Parathyroid adenoma (tissue), 2 donors: ENCODE measurements around the gene DLG5.
A peak's percentile ranks its signal among the peaks of the same experiment; 100 is the strongest.

Experiments used
- H2AFZ ChIP-seq: fragments of 300-600 bp; sonication (generic); one replicate; pipeline ENCODE4 v1.7.0; 2017; ENCODE audit warnings: antibody characterized with exemption, mild to moderate bottlenecking
- H3K27ac ChIP-seq: fragments of 300-600 bp; sonication (generic); one replicate; pipeline ENCODE4 v1.7.0; 2017
- H3K27me3 ChIP-seq: fragments of 300-600 bp; sonication (generic); one replicate; pipeline ENCODE4 v1.7.0; 2017; ENCODE audit warnings: low read length; ENCODE audit not compliant: control insufficient read depth, insufficient read depth
- H3K36me3 ChIP-seq: fragments of 300-600 bp; sonication (generic); one replicate; pipeline ENCODE4 v1.7.0; 2017; ENCODE audit warnings: low read length; ENCODE audit not compliant: control insufficient read depth, insufficient read depth
- H3K4me1 ChIP-seq: fragments of 300-600 bp; sonication (generic); one replicate; pipeline ENCODE4 v1.7.0; 2017; ENCODE audit warnings: control low read depth
- H3K4me2 ChIP-seq: fragments of 300-600 bp; sonication (generic); one replicate; pipeline ENCODE4 v1.7.0; 2017; ENCODE audit warnings: low read length
- H3K4me3 ChIP-seq: fragments of 300-600 bp; sonication (generic); one replicate; pipeline ENCODE4 v1.7.0; 2017; ENCODE audit warnings: low read depth, low read length
- H3K79me2 ChIP-seq: fragments of 300-600 bp; sonication (generic); one replicate; pipeline ENCODE4 v1.7.0; 2017; ENCODE audit warnings: control low read depth
- H3K9ac ChIP-seq: fragments of 300-600 bp; sonication (generic); one replicate; pipeline ENCODE4 v1.7.0; 2017; ENCODE audit warnings: mild to moderate bottlenecking
- H3K9me3 ChIP-seq: fragments of 300-600 bp; sonication (generic); one replicate; pipeline ENCODE4 v1.7.0; 2017; ENCODE audit warnings: low read length; ENCODE audit not compliant: control insufficient read depth
- TF ChIP-seq, protein P1 (sequence below): fragments of 300-600 bp; sonication (generic); IDR thresholded peaks from one replicate; pipeline ENCODE4 v1.7.0; 2017; ENCODE audit warnings: antibody characterized with exemption, mild to moderate bottlenecking
- donor health status: primary hyperparathyroidism.

Gene DLG5

GRCh38 chr10:77904100-77904840, 22.3 kb downstream of the DLG5 start:
- no peak overlapping the region for H3K4me2 ChIP-seq
- no peaks in the 10 kb centered on the region for H3K27me3 ChIP-seq
- peaks cover 61% of the 10 kb centered on the region for H3K4me1 ChIP-seq
- no peak overlapping the region for H3K27ac ChIP-seq
- TF ChIP-seq, protein P1, sequence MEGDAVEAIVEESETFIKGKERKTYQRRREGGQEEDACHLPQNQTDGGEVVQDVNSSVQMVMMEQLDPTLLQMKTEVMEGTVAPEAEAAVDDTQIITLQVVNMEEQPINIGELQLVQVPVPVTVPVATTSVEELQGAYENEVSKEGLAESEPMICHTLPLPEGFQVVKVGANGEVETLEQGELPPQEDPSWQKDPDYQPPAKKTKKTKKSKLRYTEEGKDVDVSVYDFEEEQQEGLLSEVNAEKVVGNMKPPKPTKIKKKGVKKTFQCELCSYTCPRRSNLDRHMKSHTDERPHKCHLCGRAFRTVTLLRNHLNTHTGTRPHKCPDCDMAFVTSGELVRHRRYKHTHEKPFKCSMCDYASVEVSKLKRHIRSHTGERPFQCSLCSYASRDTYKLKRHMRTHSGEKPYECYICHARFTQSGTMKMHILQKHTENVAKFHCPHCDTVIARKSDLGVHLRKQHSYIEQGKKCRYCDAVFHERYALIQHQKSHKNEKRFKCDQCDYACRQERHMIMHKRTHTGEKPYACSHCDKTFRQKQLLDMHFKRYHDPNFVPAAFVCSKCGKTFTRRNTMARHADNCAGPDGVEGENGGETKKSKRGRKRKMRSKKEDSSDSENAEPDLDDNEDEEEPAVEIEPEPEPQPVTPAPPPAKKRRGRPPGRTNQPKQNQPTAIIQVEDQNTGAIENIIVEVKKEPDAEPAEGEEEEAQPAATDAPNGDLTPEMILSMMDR, result no peak
- H3K4me3 ChIP-seq, result no peak overlapping the region
- H3K79me2 ChIP-seq, result peaks cover 69% of the 10 kb centered on the region
- H3K9ac ChIP-seq, result no peak overlapping the region
- H2AFZ ChIP-seq, result no peak overlapping the region
- no peaks in the 10 kb centered on the region for H3K9me3 ChIP-seq
- no peaks in the 10 kb centered on the region for H3K36me3 ChIP-seq

GRCh38 chr10:77902159-77902558, 24.4 kb downstream of the DLG5 start:
- H3K27ac ChIP-seq, result peak overlapping the region; percentile 60
- peaks cover 72% of the 10 kb centered on the region for H3K79me2 ChIP-seq
- H2AFZ ChIP-seq, result no peak overlapping the region
- H3K4me3 ChIP-seq, result no peak overlapping the region
- H3K4me1 ChIP-seq, result peaks cover 58% of the 10 kb centered on the region
- H3K9me3 ChIP-seq, result no peaks in the 10 kb centered on the region
- no peak overlapping the region for H3K4me2 ChIP-seq
- no peaks in the 10 kb centered on the region for H3K27me3 ChIP-seq
- H3K36me3 ChIP-seq, result no peaks in the 10 kb centered on the region
- TF ChIP-seq, protein P1, result no peak
- H3K9ac ChIP-seq, result no peak overlapping the region

DNA sequence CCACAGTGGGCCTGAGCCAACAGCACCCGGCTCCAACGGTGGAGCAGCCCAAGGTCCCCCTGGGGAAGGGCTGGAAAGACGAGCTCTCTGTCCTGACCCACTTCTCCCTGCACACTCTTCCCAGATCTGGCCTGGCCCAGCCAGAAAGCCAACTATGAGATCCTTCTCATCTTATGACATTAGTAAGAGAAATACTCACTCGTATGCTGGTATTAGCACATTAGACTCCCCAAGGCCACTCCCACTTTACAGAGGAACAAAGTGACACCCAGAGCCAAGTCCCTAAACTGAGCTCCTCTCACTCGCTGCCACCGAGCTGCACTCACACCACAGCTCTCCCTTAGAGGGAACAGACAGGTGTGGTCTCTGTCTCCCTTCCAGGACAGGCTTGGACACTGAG, 24.8 kb downstream of the DLG5 start:
- H3K79me2 ChIP-seq, result peaks cover 71% of the 10 kb centered on the region
- TF ChIP-seq, protein P1, result no peak
- H3K9me3 ChIP-seq, result no peaks in the 10 kb centered on the region
- no peak overlapping the region for H3K4me3 ChIP-seq
- H3K4me2 ChIP-seq, result no peak overlapping the region
- H3K27ac ChIP-seq, result peak overlapping the region; percentile 60
- H2AFZ ChIP-seq, result no peak overlapping the region
- H3K36me3 ChIP-seq, result no peaks in the 10 kb centered on the region
- peaks cover 54% of the 10 kb centered on the region for H3K4me1 ChIP-seq
- no peak overlapping the region for H3K9ac ChIP-seq
- H3K27me3 ChIP-seq, result no peaks in the 10 kb centered on the region

- Histone ChIP-seq H3K4me2 (no peak overlapping the region), H3K4me3 (no peak overlapping the region), H3K9me3 (no peaks in the 10 kb centered on the region), H3K79me2 (peaks cover 76% of the 10 kb centered on the region), H3K36me3 (no peaks in the 10 kb centered on the region), H3K27me3 (no peaks in the 10 kb centered on the region), H3K27ac (peak overlapping the region; percentile 82), H3K4me1 (peaks cover 52% of the 10 kb centered on the region), H3K9ac (no peak overlapping the region), H2AFZ (no peak overlapping the region)
- TF ChIP-seq, protein P1, result no peak
Observed at GRCh38 chr10:77899690-77900089, 26.9 kb downstream of the DLG5 start.

DNA sequence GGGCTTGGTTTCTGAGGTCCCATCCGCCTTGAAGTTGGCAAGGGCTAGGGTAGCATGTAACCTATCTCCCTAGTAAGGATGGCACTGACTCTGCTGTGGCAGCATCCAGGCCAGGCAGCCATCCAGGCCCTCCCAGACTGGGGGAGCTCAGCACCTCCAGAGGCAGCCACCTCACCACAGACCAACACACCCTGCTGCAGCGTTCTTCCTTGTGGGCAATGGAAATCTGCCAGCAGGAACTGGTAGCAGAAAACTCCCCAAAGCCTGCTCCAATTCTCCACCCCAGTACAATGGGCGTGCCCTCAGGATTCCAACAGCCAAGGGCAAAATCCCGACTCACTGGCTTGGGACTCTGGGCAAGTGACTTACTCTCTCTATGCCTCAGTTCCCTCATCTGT, 27.5 kb downstream of the DLG5 start:
- H2AFZ ChIP-seq, result no peak overlapping the region
- no peaks in the 10 kb centered on the region for H3K9me3 ChIP-seq
- no peaks in the 10 kb centered on the region for H3K36me3 ChIP-seq
- no peak overlapping the region for H3K9ac ChIP-seq
- TF ChIP-seq, protein P1, result no peak
- H3K27ac ChIP-seq, result peak overlapping the region; percentile 82
- peaks cover 75% of the 10 kb centered on the region for H3K79me2 ChIP-seq
- H3K4me1 ChIP-seq, result peaks cover 57% of the 10 kb centered on the region
- H3K4me2 ChIP-seq, result peak overlapping the region; percentile 37
- H3K4me3 ChIP-seq, result no peak overlapping the region
- no peaks in the 10 kb centered on the region for H3K27me3 ChIP-seq
